ENCODE data around the gene GRIA3.

GRCh38 chrX:123481913-123482851 is 298.1 kb downstream of the GRIA3 start:
- no peak for TF ChIP-seq GATA2 (IDR thresholded peaks at IDR 0.05; ENCODE audit: low read depth, low read length)
- no peak for TF ChIP-seq GATA3 (IDR thresholded peaks at IDR 0.05; ENCODE audit: low read depth, low read length)

Data from SH-SY5Y (cell line).